ENCODE data around the gene TNXB. TPM values are rescaled to one million over a fixed set of nuclear protein-coding genes. Genes with fewer than 3 reads are reported as not detected.
"Not testable (repeated sequence)": the region's sequence is repeated elsewhere in the genome, so short reads cannot be mapped to it uniquely, and the experiment has no call there.

Gene TNXB
- total RNA-seq, 1 donor from 2014 or later = 207 TPM

GRCh38 chr6:32009537-32009936, 99.6 kb downstream of the TNXB start:
- H3K4me3 ChIP-seq; H3K36me3 ChIP-seq; H3K27me3 ChIP-seq; DNase-seq (ENCODE audit: extremely low spot score in 2 of 2); H3K27ac ChIP-seq; H3K9me3 ChIP-seq; H3K4me1 ChIP-seq; intact Hi-C loops (cut with DNase I): not testable (repeated sequence)

- DNase-seq (ENCODE audit: extremely low spot score in 2 of 2); H3K36me3 ChIP-seq; H3K4me3 ChIP-seq; H3K9me3 ChIP-seq; H3K4me1 ChIP-seq; intact Hi-C loops (cut with DNase I); H3K27ac ChIP-seq; H3K27me3 ChIP-seq: not testable (repeated sequence)
Measured at GRCh38 chr6:32008616-32009015, 100.5 kb downstream of the TNXB start.

GRCh38 chr6:32008037-32008436, 101.1 kb downstream of the TNXB start:
- H3K9me3 ChIP-seq; intact Hi-C loops (cut with DNase I); H3K36me3 ChIP-seq; H3K4me3 ChIP-seq; H3K4me1 ChIP-seq; DNase-seq (ENCODE audit: extremely low spot score in 2 of 2); H3K27me3 ChIP-seq; H3K27ac ChIP-seq: not testable (repeated sequence)

- H3K9me3 ChIP-seq; intact Hi-C loops (cut with DNase I); H3K4me1 ChIP-seq; H3K27ac ChIP-seq; DNase-seq (ENCODE audit: extremely low spot score in 2 of 2); H3K27me3 ChIP-seq; H3K4me3 ChIP-seq; H3K36me3 ChIP-seq: not testable (repeated sequence)
Measured at GRCh38 chr6:32007086-32007485, 102.1 kb downstream of the TNXB start.

GRCh38 chr6:32005991-32006529, 103.1 kb downstream of the TNXB start:
- H3K4me1 ChIP-seq; intact Hi-C loops (cut with DNase I); H3K4me3 ChIP-seq; H3K36me3 ChIP-seq; H3K27me3 ChIP-seq; DNase-seq (ENCODE audit: extremely low spot score in 2 of 2); H3K9me3 ChIP-seq; H3K27ac ChIP-seq: not testable (repeated sequence)

GRCh38 chr6:32005538-32005880, 103.6 kb downstream of the TNXB start:
- DNase-seq (ENCODE audit: extremely low spot score in 2 of 2); H3K9me3 ChIP-seq; H3K4me3 ChIP-seq; H3K36me3 ChIP-seq; H3K27ac ChIP-seq; intact Hi-C loops (cut with DNase I); H3K4me1 ChIP-seq; H3K27me3 ChIP-seq: not testable (repeated sequence)

- intact Hi-C loops (cut with DNase I) = not testable (repeated sequence)
Measured at GRCh38 chr6:32004864-32005537, 104.1 kb downstream of the TNXB start.

GRCh38 chr6:32004393-32004792, 104.7 kb downstream of the TNXB start:
- DNase-seq (ENCODE audit: extremely low spot score in 2 of 2); intact Hi-C loops (cut with DNase I); H3K27ac ChIP-seq; H3K4me1 ChIP-seq; H3K27me3 ChIP-seq; H3K36me3 ChIP-seq; H3K4me3 ChIP-seq; H3K9me3 ChIP-seq: not testable (repeated sequence)

More at GRCh38 chr6:32004864-32005537, 104.1 kb downstream of the TNXB start:
- H3K4me3 ChIP-seq; DNase-seq (ENCODE audit: extremely low spot score in 2 of 2); H3K27ac ChIP-seq; H3K27me3 ChIP-seq; H3K9me3 ChIP-seq; H3K36me3 ChIP-seq; H3K4me1 ChIP-seq: not testable (repeated sequence)

- H3K4me3 ChIP-seq; H3K4me1 ChIP-seq; H3K27me3 ChIP-seq; intact Hi-C loops (cut with DNase I); H3K27ac ChIP-seq; DNase-seq (ENCODE audit: extremely low spot score in 2 of 2); H3K9me3 ChIP-seq; H3K36me3 ChIP-seq: not testable (repeated sequence)
Measured at GRCh38 chr6:32003301-32003700, 105.8 kb downstream of the TNXB start.

GRCh38 chr6:32002546-32003268, 106.4 kb downstream of the TNXB start:
- H3K4me3 ChIP-seq; intact Hi-C loops (cut with DNase I): not testable (repeated sequence)

GRCh38 chr6:31996385-31996784, 112.8 kb downstream of the TNXB start:
- H3K27ac ChIP-seq; H3K4me1 ChIP-seq; H3K36me3 ChIP-seq; intact Hi-C loops (cut with DNase I); H3K9me3 ChIP-seq; H3K27me3 ChIP-seq; DNase-seq (ENCODE audit: extremely low spot score in 2 of 2); H3K4me3 ChIP-seq: not testable (repeated sequence)

More at GRCh38 chr6:32002546-32003268, 106.4 kb downstream of the TNXB start:
- not testable (repeated sequence) for DNase-seq (ENCODE audit: extremely low spot score in 2 of 2); H3K4me1 ChIP-seq; H3K27me3 ChIP-seq; H3K9me3 ChIP-seq; H3K27ac ChIP-seq; H3K36me3 ChIP-seq

- H3K9me3 ChIP-seq; H3K27ac ChIP-seq; H3K36me3 ChIP-seq; H3K27me3 ChIP-seq; intact Hi-C loops (cut with DNase I); H3K4me1 ChIP-seq; H3K4me3 ChIP-seq; DNase-seq (ENCODE audit: extremely low spot score in 2 of 2): not testable (repeated sequence)
Measured at GRCh38 chr6:31994421-31994820, 114.7 kb downstream of the TNXB start.
